Duodenal mucosa (tissue), 2 donors: ENCODE results near the gene CYB5R2.

Experiments
- H3K27ac ChIP-seq: one replicate; pipeline ENCODE4 v1.7.0; 2013; ENCODE audit warnings: low read depth, low read length
- H3K27me3 ChIP-seq, 2 donors: one replicate each; pipeline ENCODE4 v1.7.0; 2013; ENCODE audit warnings: low read length in 2 of 2, control low read depth in 1 of 2; ENCODE audit not compliant: insufficient read depth in 2 of 2, control insufficient read depth in 1 of 2
- H3K36me3 ChIP-seq, 2 donors: one replicate each; pipeline ENCODE4 v1.7.0; 2013; ENCODE audit warnings: low read length in 2 of 2, control low read depth in 1 of 2; ENCODE audit not compliant: insufficient read depth in 2 of 2, control insufficient read depth in 1 of 2
- H3K4me1 ChIP-seq, 2 donors: one replicate each; pipeline ENCODE4 v1.7.0; 2013; ENCODE audit warnings: low read length in 2 of 2, control low read depth in 1 of 2; ENCODE audit not compliant: insufficient read depth in 2 of 2, control insufficient read depth in 1 of 2
- H3K4me3 ChIP-seq, 2 donors: one replicate each; pipeline ENCODE4 v1.7.0; 2013; ENCODE audit warnings: low read length in 2 of 2, low read depth in 1 of 2
- H3K9ac ChIP-seq, 2 donors: one replicate each; pipeline ENCODE4 v1.7.0; 2013; ENCODE audit warnings: low read length in 2 of 2, low read depth in 1 of 2
- H3K9me3 ChIP-seq, 2 donors: one replicate each; pipeline ENCODE4 v1.7.0; 2013; ENCODE audit warnings: low read length in 2 of 2, control low read depth in 1 of 2; ENCODE audit not compliant: control insufficient read depth in 1 of 2

CYB5R2 gene

DNA sequence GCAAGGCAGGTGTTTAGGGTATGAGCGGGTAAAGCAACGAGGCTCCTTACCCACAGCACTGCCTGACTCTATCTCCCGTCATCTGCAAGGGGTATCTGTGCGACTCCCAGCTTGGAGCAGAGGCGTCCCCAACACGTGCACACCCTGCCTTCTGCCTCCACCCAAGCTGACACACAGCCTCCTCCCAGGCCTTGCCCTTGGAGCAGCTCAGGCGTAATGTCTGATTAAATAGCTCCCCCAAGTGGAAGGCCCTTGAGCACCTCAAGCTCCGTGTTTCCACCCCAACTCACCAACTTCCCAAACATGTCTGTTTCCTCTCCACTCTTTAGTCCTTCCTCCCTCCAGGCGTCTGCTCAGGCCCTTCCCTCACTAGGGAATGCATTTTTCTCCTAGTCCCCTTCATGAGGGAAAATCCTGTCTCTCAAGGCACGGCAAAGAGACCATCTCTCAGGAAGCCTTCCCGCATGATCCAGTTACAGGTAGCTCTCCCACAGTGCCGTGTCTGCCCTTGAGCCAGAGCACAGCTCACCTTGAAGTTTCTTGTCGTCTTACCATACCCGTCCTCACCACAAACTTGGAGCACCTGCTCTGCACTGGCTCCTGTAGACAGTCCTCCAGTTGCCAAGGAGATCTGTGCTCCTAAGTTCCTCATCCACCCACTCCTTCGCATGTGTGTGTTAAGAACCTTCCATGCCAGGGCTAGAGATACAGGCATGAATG is 15.8 kb downstream of the CYB5R2 start:
- H3K27ac ChIP-seq, result no peak overlapping the region

DNA sequence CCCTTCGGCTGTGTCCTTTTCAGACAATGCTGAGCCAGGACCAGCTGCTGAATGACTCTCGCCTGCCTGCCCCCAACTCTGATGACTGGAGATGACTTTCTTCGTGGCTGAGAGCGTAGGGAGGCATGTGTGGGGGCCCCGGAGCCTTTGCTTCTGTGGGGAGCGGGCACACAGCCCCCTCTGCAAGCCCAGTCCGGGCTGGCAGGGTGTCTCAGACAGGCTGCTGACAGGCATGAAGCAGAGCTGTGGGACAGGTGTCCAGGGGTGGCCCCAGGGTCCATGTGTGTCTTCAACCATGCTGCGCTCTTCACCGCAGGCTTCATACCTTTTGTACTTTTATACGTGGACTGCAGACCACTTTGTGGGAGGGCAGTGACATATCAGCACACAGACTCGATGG is 16.6 kb downstream of the CYB5R2 start:
- Histone ChIP-seq H3K27ac (no peak overlapping the region), H3K9ac (no peak overlapping the region), H3K4me3 (no peak overlapping the region), H3K36me3 (peaks cover 43 to 60% of the 10 kb centered on the region in 2 donors), H3K4me1 (no peaks in the 10 kb centered on the region), H3K27me3 (no peaks in the 10 kb centered on the region), H3K9me3 (no peaks in the 10 kb centered on the region)

More for the DNA sequence above, 15.8 kb downstream of the CYB5R2 start:
- Histone ChIP-seq H3K36me3 (peaks cover 36 to 53% of the 10 kb centered on the region in 2 donors), H3K27me3 (no peaks in the 10 kb centered on the region), H3K4me1 (no peaks in the 10 kb centered on the region), H3K9me3 (no peaks in the 10 kb centered on the region), H3K9ac (no peak overlapping the region), H3K4me3 (no peak overlapping the region)

DNA sequence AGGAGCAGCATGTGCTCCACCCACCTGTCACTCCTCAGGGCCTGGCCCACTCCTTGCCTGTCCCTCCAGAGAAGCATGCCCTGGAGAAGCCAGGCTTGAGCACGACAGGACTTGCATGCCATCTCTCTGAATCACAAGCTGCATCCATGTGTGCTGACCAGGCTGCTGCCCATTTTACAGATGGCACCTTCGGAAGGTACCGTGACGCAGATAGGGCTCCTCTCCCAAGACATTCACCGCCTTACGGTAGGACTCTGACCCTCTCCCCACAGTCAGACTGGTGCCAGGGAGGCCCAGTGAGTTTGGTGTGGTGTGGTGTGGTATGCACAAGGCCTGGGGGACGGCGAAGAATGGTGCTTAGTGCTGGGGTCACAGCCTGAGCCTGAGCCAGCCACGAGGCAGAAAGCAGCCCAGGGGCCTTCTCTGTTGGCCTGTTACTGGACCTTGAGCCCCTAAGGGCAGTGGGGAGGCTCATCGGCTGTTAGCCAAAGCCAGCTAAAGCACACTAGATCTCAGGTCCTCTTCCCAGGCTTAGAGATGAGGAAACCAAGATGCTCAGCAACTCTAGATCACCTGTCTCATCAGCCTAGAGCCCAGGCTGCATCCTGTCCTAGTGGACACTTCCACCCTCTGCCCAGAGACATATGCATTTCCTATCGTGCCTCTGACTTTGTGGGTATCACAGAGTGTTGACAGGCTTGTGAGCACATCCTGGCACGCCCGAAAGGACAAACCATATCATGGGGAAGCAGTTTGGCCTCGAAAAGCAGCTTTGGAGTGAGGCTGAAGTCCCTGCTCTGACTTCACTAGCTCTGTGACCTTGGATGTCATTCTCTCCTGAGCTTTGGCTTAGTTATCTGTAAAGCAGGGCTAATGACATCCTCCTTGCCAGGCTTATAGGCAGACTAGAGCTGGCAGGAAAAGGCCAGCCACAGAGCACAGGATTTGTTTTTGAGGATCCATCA is 17.8 kb downstream of the CYB5R2 start:
- Histone ChIP-seq H3K27ac (no peak overlapping the region), H3K4me1 (no peaks in the 10 kb centered on the region), H3K27me3 (no peaks in the 10 kb centered on the region), H3K36me3 (peaks cover 53 to 72% of the 10 kb centered on the region in 2 donors), H3K4me3 (no peak overlapping the region), H3K9ac (no peak overlapping the region), H3K9me3 (no peaks in the 10 kb centered on the region)

DNA sequence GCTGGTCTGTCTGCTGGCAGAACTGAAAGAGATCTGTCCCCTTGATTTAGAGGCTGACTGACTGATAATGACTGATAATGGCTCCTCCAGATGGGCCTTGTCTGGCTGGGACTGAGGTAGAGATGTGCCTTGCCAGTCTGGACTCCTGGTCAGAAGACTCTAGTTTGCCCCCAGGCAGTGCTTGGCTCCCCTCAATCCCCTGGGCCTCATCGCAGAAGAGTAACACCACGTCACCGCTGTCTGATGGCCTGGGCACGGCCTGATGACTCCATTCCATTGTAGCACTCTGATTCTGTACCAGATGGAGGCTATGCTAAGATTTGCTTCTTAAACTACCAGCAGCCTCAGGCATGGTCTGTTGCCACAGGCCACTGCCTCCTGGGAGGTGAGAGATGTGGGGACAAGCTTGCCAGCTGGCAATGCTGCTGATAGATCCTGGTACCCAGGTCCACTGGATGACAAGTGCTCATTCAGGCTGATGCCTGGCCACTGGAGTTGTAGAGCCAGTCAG is 19.1 kb downstream of the CYB5R2 start:
- Histone ChIP-seq H3K36me3 (peaks cover 63 to 85% of the 10 kb centered on the region in 2 donors), H3K4me3 (no peak overlapping the region), H3K4me1 (no peaks in the 10 kb centered on the region), H3K27me3 (no peaks in the 10 kb centered on the region), H3K9me3 (no peaks in the 10 kb centered on the region), H3K27ac (no peak overlapping the region), H3K9ac (no peak overlapping the region)

DNA sequence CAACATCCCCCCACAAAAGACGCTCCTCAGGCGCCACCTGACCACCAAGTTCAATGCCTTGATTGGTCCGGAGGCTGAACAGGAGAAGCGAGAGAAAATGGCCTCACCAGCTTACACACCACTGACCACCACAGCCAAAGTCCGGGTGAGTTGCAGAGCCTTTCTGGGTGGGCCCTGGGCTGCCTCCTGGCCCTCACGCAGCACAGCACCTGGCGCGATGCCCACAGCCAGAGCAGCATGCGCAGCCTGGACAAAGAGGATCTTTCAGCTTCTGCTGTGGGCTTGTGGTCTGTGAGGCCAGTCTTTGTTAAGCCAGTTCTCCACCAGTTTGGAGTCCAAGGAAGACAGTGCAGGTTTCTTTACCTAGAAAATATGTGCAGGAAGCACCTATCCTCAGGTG is 21.6 kb downstream of the CYB5R2 start:
- Histone ChIP-seq H3K4me3 (no peak overlapping the region), H3K9ac (no peak overlapping the region), H3K27me3 (no peaks in the 10 kb centered on the region), H3K27ac (no peak overlapping the region), H3K4me1 (peaks cover 9 to 17% of the 10 kb centered on the region in 2 donors), H3K9me3 (no peaks in the 10 kb centered on the region), H3K36me3 (peaks cover 66 to 86% of the 10 kb centered on the region in 2 donors)

DNA sequence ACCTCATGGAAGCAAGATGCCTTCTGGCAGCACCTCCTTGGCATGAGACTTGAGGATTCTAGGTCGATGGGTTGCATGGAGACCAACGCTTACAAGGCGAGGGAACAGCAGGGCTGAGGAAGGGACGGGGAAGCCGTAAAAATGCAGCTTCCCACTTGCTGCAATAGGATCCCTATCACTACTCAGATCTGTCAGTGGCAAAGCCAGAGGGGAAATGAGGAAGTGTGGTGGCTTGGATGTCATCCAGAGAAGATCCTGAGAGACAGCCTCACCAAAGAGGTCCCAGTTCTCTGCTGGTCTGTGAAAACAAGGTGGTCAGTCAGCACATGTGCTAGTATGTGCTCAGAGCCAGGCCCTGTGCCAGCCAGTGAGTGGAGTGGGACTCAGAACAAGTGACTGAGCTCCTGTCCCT is 22.2 kb downstream of the CYB5R2 start:
- no peaks in the 10 kb centered on the region for H3K27me3 ChIP-seq
- no peak overlapping the region for H3K9ac ChIP-seq
- H3K4me1 ChIP-seq, result peaks cover 9 to 17% of the 10 kb centered on the region in 2 donors
- no peak overlapping the region for H3K4me3 ChIP-seq
- H3K36me3 ChIP-seq, result peaks cover 66 to 83% of the 10 kb centered on the region in 2 donors
- H3K27ac ChIP-seq, result no peak overlapping the region
- H3K9me3 ChIP-seq, result no peaks in the 10 kb centered on the region

DNA sequence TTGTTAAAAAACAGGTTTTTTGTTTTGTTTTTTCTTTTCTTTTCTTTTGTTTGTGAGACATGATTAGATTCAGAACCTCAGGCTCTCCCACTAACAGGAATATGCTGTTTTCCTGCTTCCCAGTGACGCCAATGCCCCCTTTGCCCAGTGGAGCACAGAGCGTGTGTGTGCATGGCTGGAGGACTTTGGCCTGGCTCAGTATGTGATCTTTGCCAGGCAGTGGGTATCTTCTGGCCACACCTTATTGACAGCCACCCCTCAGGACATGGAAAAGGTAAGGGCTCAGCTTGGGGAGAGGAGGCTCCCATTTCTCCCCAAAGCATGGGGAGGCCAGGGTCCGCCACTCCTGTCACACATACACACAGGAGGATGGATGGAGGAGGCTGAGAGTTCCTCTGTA is 25.0 kb downstream of the CYB5R2 start:
- peaks cover 47 to 69% of the 10 kb centered on the region in 2 donors for H3K36me3 ChIP-seq
- H3K27me3 ChIP-seq, result no peaks in the 10 kb centered on the region
- no peaks in the 10 kb centered on the region for H3K9me3 ChIP-seq
- no peak overlapping the region for H3K9ac ChIP-seq
- H3K4me3 ChIP-seq, result no peak overlapping the region
- H3K27ac ChIP-seq, result no peak overlapping the region
- H3K4me1 ChIP-seq, result peaks cover 9 to 17% of the 10 kb centered on the region in 2 donors

DNA sequence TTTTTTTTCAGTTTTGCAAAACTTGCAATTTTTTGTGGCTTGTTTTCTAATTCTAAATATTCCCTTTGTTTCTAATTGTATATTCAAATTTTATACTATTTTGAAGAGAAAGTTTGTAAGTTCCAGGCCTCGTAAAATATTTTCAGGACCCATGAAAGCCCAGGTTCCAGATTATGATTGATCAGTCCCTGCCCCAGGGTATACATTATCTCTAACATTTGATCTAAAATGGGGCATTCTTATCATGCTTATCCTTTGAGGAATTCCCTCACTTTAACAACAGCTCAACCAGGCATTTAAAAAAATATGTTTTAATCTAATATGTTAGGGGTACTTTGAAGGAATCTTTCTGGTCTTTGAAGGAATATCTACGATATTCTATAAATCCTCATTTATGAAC is 26.4 kb downstream of the CYB5R2 start:
- Histone ChIP-seq H3K36me3 (peaks cover 47 to 69% of the 10 kb centered on the region in 2 donors), H3K4me3 (no peak overlapping the region), H3K4me1 (peaks cover 9 to 17% of the 10 kb centered on the region in 2 donors), H3K27ac (no peak overlapping the region), H3K9me3 (no peaks in the 10 kb centered on the region), H3K27me3 (no peaks in the 10 kb centered on the region), H3K9ac (no peak overlapping the region)

DNA sequence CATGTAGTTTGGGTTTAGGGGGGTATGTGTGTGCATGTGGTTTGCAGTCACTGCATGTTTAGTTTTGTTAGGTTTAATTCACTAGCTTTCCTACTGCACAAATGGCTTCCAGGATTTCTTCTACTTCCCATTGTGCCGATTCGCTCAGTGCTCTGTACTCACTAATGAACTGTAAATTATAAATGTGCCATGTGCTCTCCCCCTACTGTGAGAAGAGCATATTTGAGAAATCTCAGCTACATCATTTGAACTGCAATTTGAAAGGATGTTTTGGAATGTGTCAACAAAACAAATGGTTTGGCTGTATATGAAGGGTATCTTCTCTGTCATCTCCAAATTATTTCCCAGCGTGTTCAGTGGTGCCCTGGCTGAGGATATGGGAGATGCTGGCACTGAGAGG is 28.1 kb downstream of the CYB5R2 start:
- peaks cover 10 to 22% of the 10 kb centered on the region in 2 donors for H3K4me1 ChIP-seq
- no peaks in the 10 kb centered on the region for H3K9me3 ChIP-seq
- no peak overlapping the region for H3K27ac ChIP-seq
- no peak overlapping the region for H3K4me3 ChIP-seq
- no peak overlapping the region for H3K9ac ChIP-seq
- peaks cover 48 to 67% of the 10 kb centered on the region in 2 donors for H3K36me3 ChIP-seq
- no peaks in the 10 kb centered on the region for H3K27me3 ChIP-seq

DNA sequence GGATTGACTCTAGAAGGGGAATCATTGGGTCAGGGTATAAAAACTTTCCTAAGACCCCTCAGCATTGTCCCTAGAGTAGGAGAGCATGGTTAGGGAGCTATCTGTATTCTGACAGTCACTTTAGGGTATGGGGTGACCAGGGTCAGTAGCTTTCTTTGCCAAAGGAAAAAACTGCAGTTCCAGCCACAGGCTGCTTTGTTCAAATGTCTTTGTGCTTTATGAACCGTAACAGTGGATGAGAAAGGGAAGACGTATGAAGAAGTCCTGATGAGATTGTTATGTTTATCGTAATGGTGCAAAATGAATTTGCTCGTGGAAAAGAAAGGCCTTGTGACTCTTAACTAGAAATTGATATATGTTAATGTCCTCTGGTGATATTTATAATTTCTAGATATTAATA is 30.0 kb downstream of the CYB5R2 start:
- no peak overlapping the region for H3K9ac ChIP-seq
- no peaks in the 10 kb centered on the region for H3K9me3 ChIP-seq
- H3K4me3 ChIP-seq, result no peak overlapping the region
- H3K27me3 ChIP-seq, result no peaks in the 10 kb centered on the region
- no peak overlapping the region for H3K27ac ChIP-seq
- H3K4me1 ChIP-seq, result peaks cover 17 to 37% of the 10 kb centered on the region in 2 donors
- H3K36me3 ChIP-seq, result peaks cover 36 to 66% of the 10 kb centered on the region in 2 donors
